B cell (primary cell): ENCODE results near the gene ABCG1. TPM values are rescaled to one million over a fixed set of nuclear protein-coding genes. Genes with fewer than 3 reads are reported as not detected.

Source experiments
- ATAC-seq: fragments of 200-7000 bp; cut with Tn5 transposase; one replicate; pipeline ENCODE4 v1.10.0; 2021; ENCODE audit warnings: low read depth, mild to moderate bottlenecking, moderate number of reproducible peaks, moderate library complexity
- CTCF ChIA-PET: fragments of 350-600 bp; sonication (Branson Sonifier 250); formaldehyde crosslinking; loops from one replicate; lab custom pipeline; 2021; ENCODE audit warnings: antibody characterized with exemption, inconsistent platforms; lab: Charles Lee
- POLR2A ChIA-PET: fragments of 350-600 bp; sonication (Branson Sonifier 250); formaldehyde crosslinking; loops from one replicate; lab custom pipeline; 2021; ENCODE audit warnings: antibody characterized with exemption; lab: Charles Lee
- DNase-seq: peaks from one replicate; pipeline ENCODE4 v3.0.0; 2013
- H2AFZ ChIP-seq: 2 replicates; pipeline ENCODE4 v1.6.1; 2012; ENCODE audit warnings: mild to moderate bottlenecking, low read depth, low read length; ENCODE audit not compliant: insufficient read depth, poor library complexity, severe bottlenecking
- H3K27ac ChIP-seq, 2 donors: 1 replicate in 1 of 2; 2 replicates in 1 of 2; pipeline ENCODE4 v1.5.1; 2012 to 2013; ENCODE audit warnings: low read length in 2 of 2, mild to moderate bottlenecking in 2 of 2, moderate library complexity in 1 of 2
- H3K27me3 ChIP-seq, 4 experiments: fragments of 200-600 bp in 1 of 4; sonication (generic) in 1 of 4; replicated peaks in 1 of 4; 1 replicate in 2 of 4; 2 replicates in 2 of 4; pipeline versions ENCODE4 v1.6.1 to v1.7.0; 2013 to 2016; ENCODE audit warnings: low read length in 3 of 4, mild to moderate bottlenecking in 2 of 4, mixed read lengths in 1 of 4, moderate library complexity in 1 of 4; ENCODE audit not compliant: insufficient read depth in 4 of 4, control insufficient read depth in 3 of 4; ENCODE audit errors: control extremely low read depth in 1 of 4
- H3K36me3 ChIP-seq, 2 experiments: replicated peaks in 1 of 2; 1 replicate in 1 of 2; 2 replicates in 1 of 2; pipeline versions ENCODE4 v1.6.1 to v1.7.1; 2013; ENCODE audit warnings: low read length in 1 of 2; ENCODE audit not compliant: insufficient read depth in 2 of 2, control insufficient read depth in 1 of 2; ENCODE audit errors: control extremely low read depth in 1 of 2, extremely low read depth in 1 of 2
- H3K4me1 ChIP-seq, 2 donors: fragments of 200-600 bp in 1 of 2; sonication (generic) in 1 of 2; 1 replicate in 1 of 2; 2 replicates in 1 of 2; pipeline versions ENCODE4 v1.5.1 to v1.6.1; 2013 to 2017; ENCODE audit warnings: low read length in 2 of 2; ENCODE audit not compliant: control insufficient read depth in 2 of 2, insufficient read depth in 2 of 2
- H3K4me2 ChIP-seq: replicated peaks from 2 replicates; pipeline ENCODE3; 2012; ENCODE audit warnings: mild to moderate bottlenecking, low read depth, low read length; ENCODE audit not compliant: poor library complexity, severe bottlenecking
- H3K4me3 ChIP-seq, 5 experiments: fragments of 200-600 bp in 1 of 5; sonication (generic) in 1 of 5; 1 replicate in 3 of 5; 2 replicates in 2 of 5; pipeline versions ENCODE4 v1.5.1 to v1.7.0; 2011 to 2016; ENCODE audit warnings: low read length in 4 of 5, mild to moderate bottlenecking in 4 of 5, low read depth in 2 of 5, control low read depth in 1 of 5, moderate library complexity in 1 of 5; ENCODE audit not compliant: insufficient read depth in 1 of 5; ENCODE audit errors: control extremely low read depth in 1 of 5, extremely low read depth in 1 of 5
- H3K79me2 ChIP-seq: fragments of 200-600 bp; sonication (generic); one replicate; pipeline ENCODE4 v1.6.0; 2016; ENCODE audit warnings: low read length; ENCODE audit not compliant: control insufficient read depth, insufficient read depth
- H3K9ac ChIP-seq: fragments of 200-600 bp; sonication (generic); 2 replicates; pipeline ENCODE4 v1.6.1; 2017; ENCODE audit warnings: mild to moderate bottlenecking, low read length, moderate library complexity
- H3K9me3 ChIP-seq, 3 donors: one replicate each; pipeline versions ENCODE4 v1.6.1 to v1.7.1; 2013; ENCODE audit warnings: low read length in 2 of 3; ENCODE audit not compliant: control insufficient read depth in 2 of 3, insufficient read depth in 1 of 3; ENCODE audit errors: control extremely low read depth in 1 of 3
- H4K20me1 ChIP-seq: 2 replicates; pipeline ENCODE4 v1.6.0; 2012; ENCODE audit warnings: mild to moderate bottlenecking, low read length; ENCODE audit not compliant: insufficient read depth, control insufficient read depth, poor library complexity, severe bottlenecking
- H3K27ac Mint-ChIP-seq: one replicate; pipeline ENCODE4 v1.8.0; 2021; ENCODE audit warnings: mixed read lengths
- H3K27me3 Mint-ChIP-seq: one replicate; pipeline ENCODE4 v1.8.0; 2021; ENCODE audit warnings: mixed read lengths
- H3K4me1 Mint-ChIP-seq: one replicate; pipeline ENCODE4 v1.8.0; 2021; ENCODE audit warnings: mixed read lengths
- H3K4me3 Mint-ChIP-seq: one replicate; pipeline ENCODE4 v1.8.0; 2021; ENCODE audit warnings: mixed read lengths
- H3K9me3 Mint-ChIP-seq: one replicate; pipeline ENCODE4 v1.8.0; 2022; ENCODE audit warnings: mixed read lengths; ENCODE audit not compliant: insufficient read depth
- EZH2 ChIP-seq: IDR thresholded peaks from 2 replicates; pipeline ENCODE4 v1.6.1; 2012; ENCODE audit warnings: borderline replicate concordance, low read depth, mild to moderate bottlenecking, moderate library complexity, low read length; ENCODE audit not compliant: insufficient read depth, poor library complexity, severe bottlenecking
- WGBS: methylation state at CpG from one replicate; pipeline ENCODE4 v1.1.5; 2013; ENCODE audit warnings: missing lambda C conversion rate; ENCODE audit not compliant: insufficient coverage; 5-methylcytosine and 5-hydroxymethylcytosine counted together
- intact Hi-C: fragments of 100-400 bp; cut with micrococcal nuclease; formaldehyde crosslinking; loops from one replicate; pipeline ENCODE4 v1.10.0; 2022
- polyA plus RNA-seq: library from polyadenylated mRNA; depleted of rRNA; stranded (reverse); fragments of >200 nt; gene quantifications from 2 replicates; pipeline ENCODE4 v1.2.3, GENCODE V29; 2012
- total RNA-seq, 2 donors: library from RNA; stranded (reverse); fragments of 120-200 nt in 1 of 2; gene quantifications; 1 replicate in 1 of 2; 2 replicates in 1 of 2; pipeline versions ENCODE4 v1.2.3 to v1.2.4, GENCODE V29; 2013 to 2022
- TF ChIP-seq, protein P1 (sequence below): fragments of 200-600 bp; IDR thresholded peaks from one replicate; pipeline ENCODE4 v1.8.0; 2022; ENCODE audit warnings: antibody characterized with exemption, mild to moderate bottlenecking

Gene ABCG1
- total and polyA plus RNA-seq, 2 donors (not counting 1 experiment from before 2014, with no cell fraction given), result 8.7 to 27.5 TPM

DNA sequence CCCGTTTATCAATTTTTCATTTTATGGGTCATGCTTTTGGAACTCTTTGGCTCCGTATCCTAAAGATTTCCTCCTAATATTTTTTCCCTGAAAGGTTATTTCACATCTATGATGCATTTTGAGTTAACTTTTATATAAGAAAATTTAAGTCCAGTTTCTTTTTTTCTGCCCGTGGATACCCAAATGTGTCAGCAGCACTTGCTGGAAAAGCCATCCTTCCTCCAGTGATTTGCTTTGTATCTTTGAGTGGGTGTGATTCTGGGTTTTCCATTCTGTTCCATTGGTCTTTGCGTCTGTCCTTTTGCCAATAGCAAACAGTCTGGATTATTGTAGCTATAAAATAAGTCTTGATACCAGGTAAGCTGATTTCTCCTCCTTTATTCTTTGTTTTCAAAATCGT is 15.6 kb upstream of the ABCG1 start:
- Histone ChIP-seq H3K4me1 (peaks cover 18 to 19% of the 10 kb centered on the region in 2 donors), H3K9me3 (no peaks in the 10 kb centered on the region), H3K27ac (no peak overlapping the region), H4K20me1 (no peaks in the 10 kb centered on the region), H3K4me3 (no peak overlapping the region), H3K27me3 (no peaks in the 10 kb centered on the region), H3K79me2 (no peaks in the 10 kb centered on the region), H3K36me3 (no peaks in the 10 kb centered on the region), H3K9ac (no peak overlapping the region), H3K4me2 (no peak overlapping the region), H2AFZ (no peak overlapping the region)
- CTCF ChIA-PET, result no interaction called here
- Mint-ChIP-seq H3K4me3 (no peak overlapping the region), H3K27ac (no peak overlapping the region), H3K27me3 (no peaks in the 10 kb centered on the region), H3K9me3 (no peaks in the 10 kb centered on the region), H3K4me1 (peaks cover 22% of the 10 kb centered on the region)
- intact Hi-C loops, result no loop called here
- no CpG with 5 or more reads among the region's 5 CpGs for WGBS
- POLR2A ChIA-PET, result no interaction called here
- TF ChIP-seq, protein P1, sequence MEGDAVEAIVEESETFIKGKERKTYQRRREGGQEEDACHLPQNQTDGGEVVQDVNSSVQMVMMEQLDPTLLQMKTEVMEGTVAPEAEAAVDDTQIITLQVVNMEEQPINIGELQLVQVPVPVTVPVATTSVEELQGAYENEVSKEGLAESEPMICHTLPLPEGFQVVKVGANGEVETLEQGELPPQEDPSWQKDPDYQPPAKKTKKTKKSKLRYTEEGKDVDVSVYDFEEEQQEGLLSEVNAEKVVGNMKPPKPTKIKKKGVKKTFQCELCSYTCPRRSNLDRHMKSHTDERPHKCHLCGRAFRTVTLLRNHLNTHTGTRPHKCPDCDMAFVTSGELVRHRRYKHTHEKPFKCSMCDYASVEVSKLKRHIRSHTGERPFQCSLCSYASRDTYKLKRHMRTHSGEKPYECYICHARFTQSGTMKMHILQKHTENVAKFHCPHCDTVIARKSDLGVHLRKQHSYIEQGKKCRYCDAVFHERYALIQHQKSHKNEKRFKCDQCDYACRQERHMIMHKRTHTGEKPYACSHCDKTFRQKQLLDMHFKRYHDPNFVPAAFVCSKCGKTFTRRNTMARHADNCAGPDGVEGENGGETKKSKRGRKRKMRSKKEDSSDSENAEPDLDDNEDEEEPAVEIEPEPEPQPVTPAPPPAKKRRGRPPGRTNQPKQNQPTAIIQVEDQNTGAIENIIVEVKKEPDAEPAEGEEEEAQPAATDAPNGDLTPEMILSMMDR, result no peak
- no peak for TF ChIP-seq EZH2
- ATAC-seq (no peak), DNase-seq (no peak)

DNA sequence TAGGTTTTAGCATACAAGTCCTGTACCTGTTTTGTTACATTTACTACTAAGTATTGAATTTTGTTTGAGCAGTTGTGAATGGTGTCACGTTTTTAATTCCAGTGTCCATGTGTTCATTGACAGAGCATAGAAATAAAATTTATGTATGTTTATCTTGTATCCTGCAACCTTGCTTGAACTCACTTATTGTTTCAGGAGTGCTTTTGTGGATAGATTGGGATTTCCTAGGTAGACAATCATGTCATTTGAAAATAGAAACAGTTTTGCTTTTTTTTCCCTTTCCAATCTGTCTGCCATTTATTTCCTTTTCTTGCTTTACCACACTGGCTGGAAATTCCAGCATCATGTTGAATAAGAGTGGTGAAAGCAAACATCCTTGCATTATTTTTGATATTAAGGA is 15.0 kb upstream of the ABCG1 start:
- H3K27me3 Mint-ChIP-seq, result no peaks in the 10 kb centered on the region
- no peak overlapping the region for H3K4me3 ChIP-seq
- H3K27ac ChIP-seq, result no peak overlapping the region
- no peaks in the 10 kb centered on the region for H4K20me1 ChIP-seq
- H3K9me3 ChIP-seq, result no peaks in the 10 kb centered on the region
- ChIA-PET CTCF (no interaction called here), POLR2A (no interaction called here)
- H3K4me3 Mint-ChIP-seq, result no peak overlapping the region
- TF ChIP-seq, protein P1, result no peak
- TF ChIP-seq EZH2, result no peak
- no peaks in the 10 kb centered on the region for H3K27me3 ChIP-seq
- H3K27ac Mint-ChIP-seq, result no peak overlapping the region
- H2AFZ ChIP-seq, result no peak overlapping the region
- peaks cover 12 to 14% of the 10 kb centered on the region in 2 donors for H3K4me1 ChIP-seq
- intact Hi-C loops, result no loop called here
- no peak for DNase-seq
- no peaks in the 10 kb centered on the region for H3K79me2 ChIP-seq
- peaks cover 15% of the 10 kb centered on the region for H3K4me1 Mint-ChIP-seq
- no peak overlapping the region for H3K4me2 ChIP-seq
- WGBS, result no CpG with 5 or more reads among the region's 1 CpG
- H3K36me3 ChIP-seq, result no peaks in the 10 kb centered on the region
- H3K9ac ChIP-seq, result no peak overlapping the region
- ATAC-seq, result no peak
- no peaks in the 10 kb centered on the region for H3K9me3 Mint-ChIP-seq
